NCI-H2107 treated with DMSO at 0.1 percent for 48 hours (cell line): ENCODE data around the gene HOXD1.

Experiments used
- DNase-seq: peaks from one replicate; lab custom pipeline; 2025; ENCODE audit not compliant: unreplicated experiment; lab: John Stamatoyannopoulos, UW

The HOXD1 gene

DNA sequence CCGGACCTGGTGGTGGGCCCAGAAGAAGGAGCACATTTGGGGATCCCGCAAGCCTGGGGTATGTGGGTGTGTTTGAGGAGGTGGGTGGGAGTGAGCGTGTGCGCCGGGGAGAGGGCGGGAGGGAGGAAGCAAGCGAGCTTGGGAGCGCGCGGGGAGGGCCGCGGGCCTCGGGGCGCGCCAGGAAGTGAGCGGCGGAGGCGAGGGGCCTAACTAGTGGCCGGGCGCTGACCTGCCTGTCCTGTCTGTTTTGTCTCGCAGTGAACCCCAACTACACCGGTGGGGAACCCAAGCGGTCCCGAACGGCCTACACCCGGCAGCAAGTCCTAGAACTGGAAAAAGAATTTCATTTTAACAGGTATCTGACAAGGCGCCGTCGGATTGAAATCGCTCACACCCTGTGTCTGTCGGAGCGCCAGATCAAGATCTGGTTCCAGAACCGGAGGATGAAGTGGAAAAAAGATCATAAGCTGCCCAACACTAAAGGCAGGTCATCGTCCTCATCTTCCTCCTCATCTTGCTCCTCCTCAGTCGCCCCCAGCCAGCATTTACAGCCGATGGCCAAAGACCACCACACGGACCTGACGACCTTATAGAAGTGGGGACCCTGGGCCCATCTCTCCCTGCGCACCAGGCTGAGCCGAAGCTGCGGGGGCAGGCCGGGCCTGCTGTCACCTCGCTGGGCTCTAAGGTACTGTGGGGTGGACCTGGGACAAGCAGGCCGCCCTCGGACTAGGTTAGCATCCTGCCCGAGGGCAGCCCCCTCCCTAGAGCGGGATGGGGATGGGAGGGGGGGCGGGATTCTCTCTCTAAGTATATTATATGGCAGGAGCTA is 35.9 kb upstream of the HOXD1 start:
- no peak for DNase-seq

DNA sequence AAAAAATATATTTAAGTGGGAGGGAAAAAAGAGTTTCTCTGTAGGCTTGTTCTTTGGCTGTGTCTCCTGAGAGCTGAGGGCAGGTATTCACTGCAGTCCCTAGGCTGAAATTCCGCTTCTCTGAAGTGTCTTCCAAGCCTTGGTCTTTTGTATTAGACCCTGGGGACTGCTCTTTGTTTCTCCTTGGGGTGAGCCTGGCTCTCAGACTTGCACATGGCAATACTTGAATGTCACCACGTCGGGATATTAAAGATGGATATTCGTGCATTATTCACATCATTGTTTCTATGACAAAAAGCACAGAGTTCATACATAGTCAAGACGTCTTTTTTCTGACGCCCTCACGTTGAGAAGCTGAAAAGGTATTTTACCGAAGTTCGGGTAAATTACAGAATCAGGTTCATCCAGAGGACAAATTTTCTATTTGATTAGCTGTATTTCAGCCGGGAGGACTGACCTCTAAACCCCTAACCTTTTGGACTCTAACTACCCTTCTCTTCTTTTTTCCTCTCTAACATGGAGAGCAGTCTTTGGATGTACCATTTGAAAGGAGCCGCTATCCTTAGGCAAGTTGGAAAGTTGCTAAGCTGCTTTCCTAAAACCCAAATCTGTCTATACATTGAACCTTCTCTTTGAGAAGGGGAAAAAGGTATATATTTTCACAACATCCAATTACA is 33.8 kb upstream of the HOXD1 start:
- DNase-seq = no peak

DNA sequence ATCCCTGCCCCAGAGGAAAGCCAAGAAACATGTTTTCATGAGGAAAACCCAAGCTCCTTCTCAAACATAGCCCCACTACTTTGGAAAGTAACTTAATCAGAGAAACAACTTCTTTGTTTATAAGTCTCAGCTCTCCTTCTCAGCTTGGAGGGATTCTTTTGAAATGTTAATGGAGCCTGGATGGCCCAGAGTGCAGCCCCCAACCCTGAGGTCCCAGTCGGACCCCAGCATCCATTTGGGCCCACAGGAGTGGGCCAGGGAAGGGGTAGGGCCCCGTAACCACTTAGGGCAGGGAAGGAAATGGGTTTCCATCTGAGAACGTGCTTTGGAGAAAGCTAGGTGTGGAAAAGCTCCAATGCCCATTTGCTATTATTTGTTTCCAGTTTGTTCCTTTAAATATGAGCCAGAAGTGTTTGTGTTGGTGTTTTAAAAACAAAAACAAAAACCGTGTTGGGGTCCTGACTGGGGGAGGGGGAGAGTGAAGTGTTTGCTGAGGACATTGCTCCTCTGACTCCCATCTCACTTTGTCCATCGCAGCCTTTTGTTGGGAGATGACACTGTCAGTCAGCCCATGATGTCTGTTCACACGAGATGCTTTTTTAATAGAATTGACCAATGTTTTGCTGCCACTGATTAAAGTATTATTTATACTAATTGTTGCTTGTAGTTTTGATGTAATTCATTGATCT is 33.0 kb upstream of the HOXD1 start:
- DNase-seq = no peak

DNA sequence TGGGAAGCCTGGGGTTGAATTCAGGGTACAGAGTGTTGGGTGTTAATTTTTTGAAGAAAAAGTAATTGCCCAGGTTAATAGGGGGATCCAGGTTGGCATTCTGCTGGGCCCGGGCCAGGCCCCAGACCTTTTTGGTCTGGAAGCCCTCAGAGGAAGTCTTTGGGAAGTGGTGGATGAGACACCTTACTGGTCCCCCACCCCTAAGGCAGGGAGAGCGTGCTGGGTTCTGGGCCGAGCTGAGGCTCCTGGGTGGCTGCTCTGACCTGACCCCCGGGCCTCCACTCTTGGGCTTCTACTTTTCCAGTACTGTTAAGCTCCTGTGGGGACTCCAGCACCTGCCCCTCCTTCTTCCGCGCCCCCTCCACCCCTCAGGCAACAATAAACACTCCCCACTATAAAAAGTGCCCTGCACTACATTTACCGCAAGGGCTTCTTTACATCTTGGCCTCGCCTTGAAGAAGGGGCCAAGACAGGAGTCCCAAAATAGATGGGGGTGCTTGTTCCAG is 32.1 kb upstream of the HOXD1 start:
- no peak for DNase-seq

DNA sequence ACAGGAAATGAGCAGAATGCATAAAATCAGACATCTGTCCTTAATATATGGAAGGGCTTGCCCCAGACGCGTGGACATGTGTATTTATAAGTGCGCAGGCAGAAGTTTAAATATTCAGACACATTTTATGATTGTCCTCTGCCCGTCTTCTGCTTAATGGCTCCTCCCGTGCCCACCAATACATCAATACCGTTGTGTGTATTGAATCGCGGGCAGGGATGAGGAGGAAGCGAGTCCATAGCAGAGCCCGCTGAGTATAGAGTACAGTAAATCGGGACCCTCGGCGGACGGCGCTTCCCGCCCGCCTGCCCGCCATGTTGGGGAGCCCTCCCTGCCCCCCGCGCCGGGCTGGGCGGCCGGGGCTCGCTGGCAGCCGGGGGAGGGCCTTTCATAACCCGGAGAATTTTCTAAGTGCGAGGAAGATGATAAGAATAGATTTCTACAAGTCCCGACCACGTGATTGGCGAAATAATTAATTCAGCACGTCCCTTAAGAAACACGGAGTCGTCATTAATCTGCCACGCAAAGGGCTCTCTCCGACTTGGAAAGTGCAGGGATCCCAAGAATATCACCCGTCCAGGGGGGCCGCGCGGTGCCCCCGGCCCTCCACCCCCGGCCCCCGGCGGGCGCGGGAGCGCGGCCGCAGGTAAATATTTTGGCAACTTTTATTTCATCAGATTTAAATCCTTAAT is 31.5 kb upstream of the HOXD1 start, which contains the start of gene HOXD3:
Gene HOXD3, plus strand, starts transcription at position 501 of the 692 bp plus-strand sequence. CDS start 11,808 bp downstream, outside the sequence.
- DNase-seq = no peak

DNA sequence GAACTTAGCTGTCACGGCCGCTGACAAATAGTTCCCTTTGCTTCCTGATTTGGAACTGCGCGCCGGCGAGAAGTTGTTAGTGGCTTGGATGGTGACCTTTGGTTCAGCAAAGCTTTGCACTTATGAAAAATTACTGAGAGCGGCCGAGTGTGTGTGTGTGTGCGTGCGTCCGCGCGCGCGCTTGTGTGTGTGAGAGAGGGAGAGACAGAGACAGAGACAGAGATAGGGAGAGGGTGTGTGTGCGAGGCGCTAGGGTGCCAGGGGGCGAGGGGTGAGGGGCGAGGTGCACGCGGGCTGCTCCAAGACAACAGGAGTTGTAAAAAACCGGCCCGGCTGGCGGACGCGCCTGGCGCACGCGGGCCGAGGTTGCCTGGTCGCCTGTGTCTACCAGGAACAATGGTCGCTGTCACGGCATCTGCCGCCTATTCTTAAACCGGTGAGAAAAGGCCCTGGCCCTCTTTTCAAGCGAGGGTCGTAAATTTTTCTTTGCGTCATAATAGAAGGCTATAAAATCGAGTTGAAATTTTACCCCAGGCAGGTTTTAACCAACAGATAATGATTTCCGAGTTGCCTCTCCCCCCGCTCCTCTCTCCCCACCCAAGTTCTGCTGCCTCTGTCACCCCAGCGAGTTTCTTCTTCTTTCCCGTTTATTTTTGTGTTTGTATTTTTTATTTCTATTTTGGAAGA is 30.8 kb upstream of the HOXD1 start:
- no peak for DNase-seq

DNA sequence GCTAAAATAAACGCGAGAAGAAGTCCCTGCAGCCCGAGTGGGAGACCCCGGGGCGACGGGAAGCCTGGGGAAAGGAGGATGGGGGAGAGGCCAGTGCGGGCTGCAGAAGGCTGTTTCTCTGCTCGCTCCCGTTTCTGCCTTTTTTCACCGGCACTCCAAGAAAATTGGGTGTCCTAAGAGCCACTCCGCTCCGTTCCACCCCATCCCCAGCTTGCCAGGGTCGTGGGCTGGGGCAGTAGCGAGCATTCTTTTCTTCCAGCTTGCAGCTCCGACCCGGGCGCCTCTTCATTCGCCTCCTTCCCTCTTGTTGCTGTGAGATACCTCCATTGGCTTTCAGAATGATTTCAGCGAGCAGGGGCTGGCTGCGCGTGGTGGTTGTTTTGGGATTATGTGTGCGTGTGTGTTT is 30.3 kb upstream of the HOXD1 start:
- DNase-seq = no peak

DNA sequence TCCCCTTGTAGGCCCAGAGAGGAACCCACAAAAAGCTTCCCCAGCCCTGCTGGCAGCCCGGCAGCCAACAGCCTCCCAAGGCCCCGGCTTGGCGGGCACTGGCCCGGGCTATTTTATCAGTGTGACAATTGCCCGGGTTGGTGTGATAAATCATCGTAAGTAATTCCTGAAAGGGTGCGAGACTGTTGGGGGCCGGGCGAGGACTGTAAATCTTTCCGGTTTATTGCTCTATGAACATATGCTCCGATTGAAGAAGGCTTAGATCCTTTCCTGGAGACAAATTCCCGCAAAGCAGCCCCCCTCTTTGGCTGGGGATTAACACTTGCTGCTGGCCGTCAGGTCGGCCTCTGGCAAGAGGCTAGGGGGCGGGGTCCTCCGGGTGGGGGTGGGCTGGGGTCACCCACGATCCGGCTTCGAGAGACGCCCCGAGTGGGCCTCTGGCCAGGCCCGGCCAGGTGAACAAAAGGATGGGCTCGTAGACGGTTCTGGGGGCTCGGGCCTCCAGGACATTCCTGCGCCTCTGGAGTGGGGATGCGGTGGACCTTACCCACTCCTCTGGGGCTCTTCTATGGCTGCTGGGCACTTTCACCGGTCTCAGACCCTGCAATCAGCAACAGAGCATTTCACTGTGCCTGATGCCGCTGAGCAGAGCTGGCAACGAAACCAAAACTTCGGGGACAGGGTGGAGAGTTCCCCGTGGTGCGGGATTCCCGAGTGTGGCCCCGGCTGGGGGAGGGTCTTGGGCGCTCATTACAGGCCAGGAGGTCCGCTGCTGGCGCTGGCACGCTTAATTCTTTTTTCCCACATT is 29.4 kb upstream of the HOXD1 start:
- no peak for DNase-seq

DNA sequence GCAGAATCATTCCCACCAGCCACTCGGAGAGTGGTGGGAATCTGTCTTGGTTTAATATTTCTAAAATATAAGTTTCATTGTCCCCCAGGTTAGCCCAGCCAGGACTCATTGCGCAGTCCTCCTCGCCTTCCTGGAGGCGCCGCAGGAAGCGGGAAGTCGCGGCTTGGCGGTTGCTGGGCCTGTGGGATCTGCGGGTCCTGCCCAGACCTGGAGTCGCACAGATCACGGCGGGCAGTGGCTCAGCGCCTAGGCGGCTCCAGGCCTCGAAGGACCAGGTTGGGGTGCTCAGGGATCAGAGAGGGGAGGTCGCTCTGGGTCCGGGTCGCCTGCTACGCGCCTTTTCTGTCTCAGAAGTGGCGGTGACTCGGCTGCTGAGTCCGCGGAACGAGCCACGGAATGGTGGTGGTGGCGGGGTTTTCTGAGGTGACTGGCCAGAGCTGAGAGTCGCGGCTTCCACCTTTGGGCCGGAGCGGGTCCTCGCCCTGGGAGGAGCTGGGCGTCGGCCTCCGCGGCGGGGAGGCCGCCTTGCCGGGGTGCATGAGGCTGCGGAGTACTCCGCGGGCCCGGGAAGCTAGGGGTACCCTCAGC is 28.7 kb upstream of the HOXD1 start:
- DNase-seq = no peak

DNA sequence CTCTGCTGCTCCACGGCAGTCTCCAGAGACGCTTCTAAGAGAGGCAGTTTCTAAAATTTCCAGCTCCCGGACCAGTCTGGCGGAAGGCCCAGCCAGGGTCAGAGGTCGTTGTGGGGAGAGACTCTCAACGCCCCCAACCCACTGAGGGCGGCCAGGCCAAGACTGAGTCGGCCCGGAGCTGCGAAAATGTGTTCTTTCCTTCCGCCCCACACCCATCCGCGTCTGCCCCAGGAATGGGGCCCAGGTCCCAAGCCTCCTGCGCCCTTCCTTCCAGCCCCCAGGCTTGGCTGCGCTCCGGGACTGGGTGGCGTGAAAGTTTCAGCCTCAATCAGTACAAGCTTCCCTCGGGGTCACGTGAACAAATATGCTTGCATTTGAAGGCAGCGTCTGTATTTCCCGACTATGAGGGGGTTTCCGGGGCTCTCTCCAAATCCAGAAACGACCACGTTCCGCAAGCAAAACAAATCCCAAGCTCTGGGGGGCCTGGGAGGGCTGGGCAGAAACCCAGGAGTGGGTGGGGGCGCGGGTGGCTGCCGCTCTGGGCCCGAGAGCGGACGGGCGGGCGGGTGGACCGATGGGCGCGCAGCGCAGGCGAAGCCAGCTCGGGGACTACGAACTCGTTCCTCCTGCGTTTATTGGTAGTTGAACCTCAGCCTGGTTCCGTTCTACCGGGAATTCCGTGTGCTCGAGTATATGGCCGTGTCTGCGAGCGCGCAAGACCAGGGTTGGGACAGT is 28.1 kb upstream of the HOXD1 start:
- DNase-seq = no peak

DNA sequence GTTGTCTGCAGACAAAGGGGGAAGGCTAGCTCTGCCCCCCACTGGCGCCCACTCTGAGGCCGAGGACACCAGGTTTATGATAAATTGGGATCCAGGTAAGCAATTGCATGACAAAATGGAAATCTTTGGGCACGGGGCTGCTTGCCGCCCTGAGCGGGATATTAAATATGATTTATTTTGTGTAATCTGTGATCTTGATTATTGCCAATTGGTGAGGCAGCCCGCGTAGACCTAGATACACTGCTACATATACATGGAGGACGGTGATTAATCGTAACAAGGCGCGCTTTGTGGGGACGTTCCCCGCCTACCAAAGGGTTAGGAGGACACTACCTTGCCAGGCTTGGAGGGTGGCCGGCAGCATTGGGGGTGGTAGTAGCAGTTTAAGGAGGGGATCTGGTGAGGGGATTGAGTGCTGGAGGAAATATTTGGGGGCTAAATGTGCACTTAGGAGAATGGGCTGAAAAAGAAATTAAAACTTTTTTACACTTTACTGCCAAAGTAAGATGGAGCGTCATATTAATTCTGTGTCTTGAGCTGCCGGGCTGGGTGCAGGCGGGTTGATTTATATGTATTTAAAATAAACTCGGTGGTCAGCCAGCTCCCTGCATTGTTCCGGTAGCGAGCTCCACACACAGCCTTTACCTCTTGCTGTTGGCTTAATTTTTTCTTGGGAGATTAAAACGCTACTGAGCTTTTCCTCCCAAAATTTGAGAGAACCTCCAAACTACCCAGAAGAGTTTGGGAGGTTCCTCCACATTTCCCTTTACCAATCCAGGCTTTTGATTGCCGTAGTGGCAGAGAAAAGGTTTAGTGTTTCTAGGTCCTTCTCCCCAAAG is 27.3 kb upstream of the HOXD1 start:
- no peak for DNase-seq

DNA sequence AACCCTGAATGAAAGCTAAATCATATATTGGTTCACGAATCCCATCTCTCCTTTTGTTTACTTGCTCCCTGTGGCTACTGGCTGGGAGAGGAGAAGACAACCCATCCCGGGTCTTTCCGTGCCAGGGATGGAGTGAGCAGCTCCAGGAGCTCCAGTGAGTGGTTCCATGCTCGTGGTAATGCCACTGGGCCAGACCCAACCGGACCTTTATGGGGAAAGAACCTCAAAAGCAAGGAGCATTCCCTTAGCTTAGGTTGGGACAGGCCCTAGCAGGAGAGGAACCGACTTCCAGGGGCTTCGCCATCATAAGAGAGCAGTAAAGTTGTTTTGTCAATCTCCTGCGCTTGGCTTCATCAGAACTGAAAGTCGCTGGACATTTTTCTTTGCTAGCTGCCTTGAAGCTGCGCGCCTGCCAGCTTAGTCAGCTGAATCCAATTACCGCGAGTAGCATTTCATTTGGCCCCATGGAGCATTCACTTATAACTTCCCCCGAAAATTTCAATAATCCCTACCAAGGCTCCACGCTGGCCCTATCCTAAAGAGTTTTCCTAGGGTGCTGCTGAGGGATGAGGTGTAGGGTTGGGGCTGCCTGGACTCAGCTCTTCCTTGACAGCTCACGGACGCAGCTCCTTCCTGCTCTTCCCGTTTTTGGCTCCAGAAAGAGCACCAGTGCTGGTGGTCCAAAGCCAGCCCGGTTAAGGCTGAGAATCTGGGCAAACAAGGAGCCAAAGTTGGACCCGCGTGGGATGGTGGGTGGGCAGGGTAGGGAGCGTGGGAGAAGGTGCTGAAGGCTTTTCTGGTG is 26.4 kb upstream of the HOXD1 start:
- DNase-seq = no peak

DNA sequence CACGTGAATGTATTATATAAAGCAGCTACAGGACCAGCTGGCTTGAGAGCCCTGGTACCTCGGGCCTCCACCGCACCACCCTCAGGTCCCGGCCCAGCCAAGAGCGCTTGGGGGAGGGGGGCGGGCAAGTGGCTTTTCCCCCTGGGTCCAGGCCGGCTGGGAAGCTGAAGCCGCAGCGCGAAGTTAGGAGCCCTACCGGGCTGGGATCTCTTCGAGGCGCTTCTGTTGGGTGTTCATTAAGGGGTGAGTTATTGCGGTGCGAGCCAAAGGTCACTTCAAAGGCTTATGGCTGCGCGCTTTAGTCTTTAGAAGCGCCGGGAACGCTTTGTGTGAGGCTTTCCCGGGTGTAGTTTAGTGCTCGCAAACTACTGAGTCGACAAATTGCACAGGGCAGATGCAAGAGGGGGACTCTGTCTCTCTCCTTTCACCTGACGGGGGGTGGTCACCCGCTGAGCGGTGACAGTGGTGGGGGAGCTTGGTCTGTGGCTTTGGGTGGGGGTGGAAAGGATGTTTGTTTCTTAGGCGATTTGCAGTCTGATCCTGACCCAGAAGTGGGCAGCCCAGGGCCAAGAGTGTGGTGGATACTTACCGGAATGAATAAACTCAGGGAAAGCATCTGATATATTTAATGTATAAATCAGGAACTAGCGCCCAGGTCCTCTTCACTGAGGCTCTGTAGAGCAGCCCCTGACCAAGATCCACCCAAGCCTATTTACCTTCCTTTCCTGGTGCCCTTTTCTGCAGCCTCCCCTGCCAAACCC is 25.4 kb upstream of the HOXD1 start:
- no peak for DNase-seq

DNA sequence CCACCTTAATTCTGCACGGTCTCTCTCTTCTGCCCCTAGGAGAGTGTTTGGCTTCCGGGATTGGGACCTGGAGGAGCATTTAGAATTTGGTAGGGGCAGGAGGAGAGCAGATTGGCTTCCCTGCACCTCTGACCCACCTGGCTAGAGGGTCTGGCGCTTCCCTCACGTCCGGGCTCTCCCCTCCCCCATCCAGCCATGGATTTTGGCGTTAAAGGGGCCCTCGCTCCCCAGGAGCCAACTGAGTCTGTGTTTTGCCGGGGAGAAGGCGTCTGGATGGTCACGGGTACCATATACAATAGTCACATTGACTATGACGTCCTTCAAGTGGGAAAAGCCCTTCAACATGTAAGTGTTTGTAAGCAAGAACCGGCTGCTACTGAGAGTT is 24.8 kb upstream of the HOXD1 start:
- no peak for DNase-seq

DNA sequence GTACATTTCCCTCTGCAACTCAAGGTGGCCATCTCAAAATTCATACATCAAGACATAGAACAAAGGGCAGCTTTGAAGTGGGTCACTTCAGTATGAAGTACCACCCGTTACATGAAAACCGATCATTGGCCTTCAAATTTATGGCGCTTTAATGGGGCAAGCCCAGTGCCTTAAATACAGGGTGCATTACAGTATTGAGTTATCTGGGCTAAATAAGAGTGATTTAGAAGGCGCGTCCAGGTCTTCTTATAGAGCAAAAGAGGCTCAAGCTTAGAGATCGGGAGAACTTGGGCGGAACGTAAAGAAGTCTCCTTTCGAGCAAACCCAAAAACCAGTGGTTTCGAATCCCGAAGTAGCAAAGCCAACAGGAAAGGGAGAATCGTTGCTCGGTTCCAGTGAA is 24.3 kb upstream of the HOXD1 start:
- no peak for DNase-seq
